Measurements from ENCODE around the gene AFG1L. TPM values are rescaled to one million over a fixed set of nuclear protein-coding genes. Genes with fewer than 3 reads are reported as not detected.
A peak's percentile ranks its signal among the peaks of the same experiment; 100 is the strongest.

The AFG1L gene
- total and polyA plus RNA-seq, 8 donors = 1.2 to 4.7 (median 3.8) TPM

- no peak for FAIRE-seq
- no peaks in the 10 kb centered on the region for H3K27me3 ChIP-seq
- WGBS, 2 donors = 98 to 99% methylated on average over 2 of the region's 2 CpGs
These were observed 141.9 kb downstream of the AFG1L start for GRCh38 chr6:108436771-108437170.

GRCh38 chr6:108437821-108438220, 143.0 kb downstream of the AFG1L start:
- intact Hi-C loops (cut with DNase I) = no loop called here
- no peaks in the 10 kb centered on the region for H3K27me3 ChIP-seq
- H3K4me3 ChIP-seq = no peak overlapping the region
- H3K36me3 ChIP-seq = no peaks in the 10 kb centered on the region
- no peak for FAIRE-seq
- DNase-seq = no peak
- H3K9me3 ChIP-seq = no peaks in the 10 kb centered on the region
- no peak for TF ChIP-seq CTCF (IDR thresholded peaks at IDR 0.05)
- no peak overlapping the region for H3K27ac ChIP-seq
- no peak for ATAC-seq
- H3K4me1 ChIP-seq = peaks cover 0 to 7% (median 7%) of the 10 kb centered on the region in 3 donors
- WGBS, 2 donors = 78 to 84% methylated on average over 1 of the region's 1 CpG

More at GRCh38 chr6:108436771-108437170, 141.9 kb downstream of the AFG1L start:
- Histone ChIP-seq H3K36me3 (no peaks in the 10 kb centered on the region), H3K4me3 (no peak overlapping the region), H3K9me3 (no peaks in the 10 kb centered on the region), H3K27ac (no peak overlapping the region), H3K4me1 (peaks cover 0 to 7% (median 7%) of the 10 kb centered on the region in 3 donors)
- no peak for TF ChIP-seq CTCF (IDR thresholded peaks at IDR 0.05)
- no peak for ATAC-seq
- intact Hi-C loops (cut with DNase I) = no loop called here
- no peak for DNase-seq

- FAIRE-seq (no peak), ATAC-seq (peak; percentile 34 to 68 (median 56)), DNase-seq (no peak)
- peaks cover 0 to 7% (median 7%) of the 10 kb centered on the region in 3 donors for H3K4me1 ChIP-seq
- intact Hi-C loops (cut with DNase I) = no loop called here
- WGBS, 2 donors = 20 to 27% methylated on average over 8 of the region's 8 CpGs
- no peaks in the 10 kb centered on the region for H3K27me3 ChIP-seq
- H3K27ac ChIP-seq = no peak overlapping the region
- no peak overlapping the region for H3K4me3 ChIP-seq
- no peaks in the 10 kb centered on the region for H3K9me3 ChIP-seq
- no peak for TF ChIP-seq CTCF (IDR thresholded peaks at IDR 0.05)
- no peaks in the 10 kb centered on the region for H3K36me3 ChIP-seq
These were observed 144.1 kb downstream of the AFG1L start for GRCh38 chr6:108438918-108439317.

- H3K36me3 ChIP-seq = no peaks in the 10 kb centered on the region
- peaks cover 0 to 7% (median 7%) of the 10 kb centered on the region in 3 donors for H3K4me1 ChIP-seq
- H3K9me3 ChIP-seq = no peaks in the 10 kb centered on the region
- FAIRE-seq (no peak), DNase-seq (no peak), ATAC-seq (no peak)
- H3K27ac ChIP-seq = no peak overlapping the region
- no peak overlapping the region for H3K4me3 ChIP-seq
- TF ChIP-seq CTCF (IDR thresholded peaks at IDR 0.05) = no peak
- H3K27me3 ChIP-seq = no peaks in the 10 kb centered on the region
- intact Hi-C loops (cut with DNase I) = no loop called here
These were observed 146.3 kb downstream of the AFG1L start for GRCh38 chr6:108441141-108441540.

GRCh38 chr6:108442770-108443520, 148.1 kb downstream of the AFG1L start:
- intact Hi-C loops (cut with DNase I) = no loop called here
- ATAC-seq (no peak), DNase-seq (no peak), FAIRE-seq (no peak)
- H3K36me3 ChIP-seq = no peaks in the 10 kb centered on the region
- no peaks in the 10 kb centered on the region for H3K27me3 ChIP-seq
- no peak overlapping the region for H3K27ac ChIP-seq
- no peak overlapping the region for H3K4me3 ChIP-seq
- no peak for TF ChIP-seq CTCF (IDR thresholded peaks at IDR 0.05)
- H3K9me3 ChIP-seq = no peaks in the 10 kb centered on the region
- WGBS, 2 donors = 95 to 96% methylated on average over 2 of the region's 2 CpGs
- peaks cover 0 to 7% (median 7%) of the 10 kb centered on the region in 3 donors for H3K4me1 ChIP-seq

All from pancreas (tissue), 10 donors.